DOHH2 (cell line): ENCODE measurements around the gene ADORA3.

Source experiments
- EZH2phosphoT487 ChIP-seq: fragments of 200-600 bp; sonication (generic); IDR thresholded peaks from 2 replicates; pipeline ENCODE4 v1.6.1; 2017; ENCODE audit warnings: borderline replicate concordance, mild to moderate bottlenecking, antibody characterized with exemption, low read length, moderate library complexity, mixed read lengths
- TF ChIP-seq, protein P1 (sequence below): fragments of 200-600 bp; sonication (generic); IDR thresholded peaks from one replicate; pipeline ENCODE4 v1.5.1; 2014; ENCODE audit warnings: antibody characterized with exemption, mild to moderate bottlenecking, low read depth, low read length; ENCODE audit not compliant: poor library complexity, severe bottlenecking

GRCh38 chr1:111483166-111483565, 20.3 kb downstream of the ADORA3 start:
- TF ChIP-seq, protein P1, sequence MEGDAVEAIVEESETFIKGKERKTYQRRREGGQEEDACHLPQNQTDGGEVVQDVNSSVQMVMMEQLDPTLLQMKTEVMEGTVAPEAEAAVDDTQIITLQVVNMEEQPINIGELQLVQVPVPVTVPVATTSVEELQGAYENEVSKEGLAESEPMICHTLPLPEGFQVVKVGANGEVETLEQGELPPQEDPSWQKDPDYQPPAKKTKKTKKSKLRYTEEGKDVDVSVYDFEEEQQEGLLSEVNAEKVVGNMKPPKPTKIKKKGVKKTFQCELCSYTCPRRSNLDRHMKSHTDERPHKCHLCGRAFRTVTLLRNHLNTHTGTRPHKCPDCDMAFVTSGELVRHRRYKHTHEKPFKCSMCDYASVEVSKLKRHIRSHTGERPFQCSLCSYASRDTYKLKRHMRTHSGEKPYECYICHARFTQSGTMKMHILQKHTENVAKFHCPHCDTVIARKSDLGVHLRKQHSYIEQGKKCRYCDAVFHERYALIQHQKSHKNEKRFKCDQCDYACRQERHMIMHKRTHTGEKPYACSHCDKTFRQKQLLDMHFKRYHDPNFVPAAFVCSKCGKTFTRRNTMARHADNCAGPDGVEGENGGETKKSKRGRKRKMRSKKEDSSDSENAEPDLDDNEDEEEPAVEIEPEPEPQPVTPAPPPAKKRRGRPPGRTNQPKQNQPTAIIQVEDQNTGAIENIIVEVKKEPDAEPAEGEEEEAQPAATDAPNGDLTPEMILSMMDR = no peak
- TF ChIP-seq EZH2phosphoT487 = no peak
